HepG2 (cell line): Measurements from ENCODE around the gene C1QTNF1. TPM values are rescaled to one million over a fixed set of nuclear protein-coding genes. Genes with fewer than 3 reads are reported as not detected.

Experiments used
- ATAC-seq: fragments of 200-7000 bp; cut with Tn5 transposase; 3 replicates; pipeline ENCODE4 v1.9.1; 2020; ENCODE audit warnings: mild to moderate bottlenecking, moderate library complexity
- BruUV-seq: library from RNA; stranded (reverse); fragments of 400-500 nt; replicated peaks from 2 replicates; lab custom pipeline; 2021; lab: Mats Ljungman, UMichigan
- CTCF ChIA-PET: fragments of 300-600 bp; formaldehyde crosslinking; extraction: SDS; loops from one replicate; lab custom pipeline; 2021; ENCODE audit warnings: low total read pairs, inconsistent platforms, low intra/inter-chr PET ratio; lab: Yijun Ruan, JAX
- POLR2A ChIA-PET: fragments of 350-600 bp; sonication (Branson Sonifier 250); formaldehyde crosslinking; loops from one replicate; lab custom pipeline; 2020; ENCODE audit warnings: antibody characterized with exemption, inconsistent platforms; lab: Yijun Ruan, JAX
- DNase-seq: peaks from one replicate; pipeline ENCODE4 v3.0.0-alpha.2; 2015; ENCODE audit warnings: low spot score
- FAIRE-seq: peaks from 3 replicates; lab custom pipeline; 2011; peaks lifted over from hg19 to GRCh38; lab: Jason Lieb, UNC
- H2AFZ ChIP-seq: one replicate; pipeline ENCODE4 v1.6.1; 2011; ENCODE audit warnings: low read length, inconsistent platforms
- H3K27ac ChIP-seq: fragments of 300-600 bp; 3 replicates; pipeline ENCODE4 v1.8.0; 2011; ENCODE audit warnings: mixed run types, mild to moderate bottlenecking, mixed read lengths, low read length, inconsistent platforms; ENCODE audit not compliant: insufficient read depth; ENCODE audit errors: extremely low read length
- H3K27me3 ChIP-seq, 2 experiments: fragments of 200-600 bp in 1 of 2; 2 replicates in 1 of 2; 3 replicates in 1 of 2; pipeline versions ENCODE4 v1.6.0 to v1.8.0; 2011; ENCODE audit warnings: low read length in 2 of 2, mild to moderate bottlenecking in 2 of 2, moderate library complexity in 2 of 2, inconsistent platforms in 1 of 2; ENCODE audit not compliant: insufficient read depth in 2 of 2, control insufficient read depth in 1 of 2
- H3K36me3 ChIP-seq, 2 experiments: fragments of 200-600 bp in 1 of 2; replicated peaks in 1 of 2; 2 replicates in 1 of 2; 3 replicates in 1 of 2; pipeline versions ENCODE4 v1.5.1 to v1.8.0; 2011; ENCODE audit warnings: low read length in 2 of 2, inconsistent platforms in 1 of 2; ENCODE audit not compliant: insufficient read depth in 2 of 2, control insufficient read depth in 1 of 2
- H3K4me1 ChIP-seq: 2 replicates; pipeline ENCODE4 v1.5.1; 2012; ENCODE audit warnings: low read length, inconsistent platforms; ENCODE audit not compliant: insufficient read depth
- H3K4me2 ChIP-seq: 2 replicates; pipeline ENCODE4 v1.6.0; 2011; ENCODE audit warnings: low read depth, low read length, inconsistent platforms
- H3K4me3 ChIP-seq, 3 experiments: fragments of 200-600 bp in 1 of 3; sonication (generic), shearing (Covaris generic) in 1 of 3; replicated peaks in 1 of 3; 2 replicates each; pipeline ENCODE4 v1.5.1; 2011 to 2016; ENCODE audit warnings: low read length in 3 of 3, inconsistent platforms in 2 of 3, low read depth in 2 of 3, mild to moderate bottlenecking in 2 of 3, control low read depth in 1 of 3, mixed read lengths in 1 of 3; ENCODE audit not compliant: insufficient read depth in 1 of 3
- H3K79me2 ChIP-seq: one replicate; pipeline ENCODE4 v1.6.1; 2011; ENCODE audit warnings: low read length, inconsistent platforms; ENCODE audit not compliant: insufficient read depth
- H3K9ac ChIP-seq: 2 replicates; pipeline ENCODE4 v1.6.0; 2011; ENCODE audit warnings: mild to moderate bottlenecking, low read depth, low read length, inconsistent platforms; ENCODE audit not compliant: insufficient read depth
- H3K9me3 ChIP-seq: 2 replicates; pipeline ENCODE4 v1.5.1; 2012; ENCODE audit warnings: mild to moderate bottlenecking, low read length
- H4K20me1 ChIP-seq: 2 replicates; pipeline ENCODE4 v1.6.0; 2011; ENCODE audit warnings: inconsistent platforms, mild to moderate bottlenecking, low read length, moderate library complexity; ENCODE audit not compliant: insufficient read depth
- AKAP8 ChIP-seq: sonication (generic); formaldehyde crosslinking; IDR thresholded peaks from 2 replicates; pipeline ENCODE4 v1.5.1; 2020; ENCODE audit warnings: mild to moderate bottlenecking, missing genetic modification reagents
- HNF4G ChIP-seq, 2 experiments: sonication (generic) in 1 of 2; formaldehyde crosslinking in 1 of 2; IDR thresholded peaks; 2 replicates each; pipeline versions ENCODE4 v1.4.0 to v1.6.1; 2011 to 2020; ENCODE audit warnings: borderline replicate concordance in 2 of 2, low read depth in 2 of 2, mild to moderate bottlenecking in 2 of 2, low read length in 1 of 2, missing genetic modification reagents in 1 of 2, moderate library complexity in 1 of 2
- MBNL3 ChIP-seq: fragments of 250-450 bp; sonication (Bioruptor Pico); conservative IDR thresholded peaks from 2 replicates; pipeline ENCODE4 v1.8.0; 2022; ENCODE audit warnings: mild to moderate bottlenecking, inconsistent platforms
- RFX1 ChIP-seq: fragments of 450-650 bp; IDR thresholded peaks from 2 replicates; pipeline ENCODE4 v1.6.1; 2017
- SNRNP70 ChIP-seq: fragments of 200-400 bp; formaldehyde crosslinking; IDR thresholded peaks from 2 replicates; pipeline ENCODE4 v1.6.1; 2017; ENCODE audit warnings: mild to moderate bottlenecking, low read depth, low read length, moderate library complexity
- TOPORS ChIP-seq: sonication (generic); formaldehyde crosslinking; IDR thresholded peaks from 2 replicates; pipeline ENCODE4 v1.8.0; 2023; ENCODE audit warnings: mild to moderate bottlenecking, missing genetic modification reagents
- ZNF781 ChIP-seq: sonication (generic); formaldehyde crosslinking; IDR thresholded peaks from 2 replicates; pipeline ENCODE4 v1.5.1; 2020; ENCODE audit warnings: borderline replicate concordance, mild to moderate bottlenecking, missing genetic modification reagents; ENCODE audit errors: not compliant biosample characterization
- WGBS: methylation state at CpG from one replicate; pipeline ENCODE4 v1.1.6; 2017; ENCODE audit warnings: low lambda C conversion rate; 5-methylcytosine and 5-hydroxymethylcytosine counted together
- in situ Hi-C: cut with HindIII; loops from 2 replicates; pipeline ENCODE4 v1.10.0; 2017; ENCODE audit warnings: low pct_unique_long_range_greater_than_20kb; ENCODE audit not compliant: extremely low pct_ligation_motif_present
- intact Hi-C: fragments of 100-400 bp; cut with micrococcal nuclease; formaldehyde crosslinking; loops from one replicate; pipeline ENCODE4 v1.10.0; 2022; ENCODE audit not compliant: unreplicated experiment
- polyA plus RNA-seq, 8 experiments: library from polyadenylated mRNA; depleted of rRNA in 3 of 8; stranded (reverse) in 7 of 8; unstranded in 1 of 8; fragments of >200 nt; fragmentation: Illumina TruSeq in 4 of 8; extraction: Trizol in 4 of 8; gene quantifications; 2 replicates each; pipeline versions ENCODE4 v1.2.1 to v1.2.3, GENCODE V29; 2011 to 2016; ENCODE audit warnings: low read depth in 4 of 8, missing spikeins in 1 of 8, mixed read lengths in 1 of 8; ENCODE audit not compliant: insufficient read depth in 1 of 8
- total RNA-seq, 5 experiments: library from RNA; depleted of rRNA; stranded (reverse); fragments of >200 nt; fragmentation: Illumina TruSeq; extraction: Trizol; gene quantifications; 2 replicates each; pipeline ENCODE4 v1.2.3, GENCODE V29; 2016; ENCODE audit warnings: low read depth in 1 of 5

Gene C1QTNF1
- total and polyA plus RNA-seq, 2 of the 13 experiments (the other 11 are each of a cell fraction or from before 2014, with no cell fraction given) = 0.18 to 0.86 TPM

DNA sequence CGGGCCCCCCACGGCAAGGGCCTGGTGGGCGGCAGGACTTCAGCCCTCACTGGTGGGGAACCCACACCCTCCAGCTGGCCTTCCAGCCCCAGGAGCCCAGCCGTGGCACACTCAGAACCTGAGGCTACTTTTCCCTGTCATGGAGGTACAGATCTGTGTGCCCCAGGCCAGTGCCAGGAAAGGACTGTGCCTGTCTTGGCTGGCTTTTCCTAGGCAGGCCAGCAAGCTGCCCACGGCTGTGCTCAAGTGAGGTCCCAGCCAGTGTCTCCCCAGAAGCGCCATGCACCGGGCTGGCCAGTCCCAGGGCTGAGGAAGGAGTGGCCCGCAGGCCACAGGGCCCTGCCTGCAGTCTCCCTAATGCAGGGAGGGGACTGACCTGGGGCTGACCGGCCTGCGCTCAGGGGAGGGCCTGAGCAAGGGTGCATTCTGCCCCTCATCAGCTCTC lies 67.3 kb downstream of the C1QTNF1 start:
- ATAC-seq (0 out of 3 replicates have a peak, but pooled peaks have one; percentile 1), FAIRE-seq (no peak), DNase-seq (no peak)
- no TSS peak for BruUV-seq
- no peak overlapping the region for H3K9ac ChIP-seq
- intact Hi-C loops (no loop called here), in situ Hi-C loops (no loop called here)
- H3K4me1 ChIP-seq = no peaks in the 10 kb centered on the region
- H3K27ac ChIP-seq = no peak overlapping the region
- H3K27me3 ChIP-seq = peaks cover 27 to 57% of the 10 kb centered on the region in 2 experiments
- H3K9me3 ChIP-seq = no peaks in the 10 kb centered on the region
- no peak overlapping the region for H3K4me3 ChIP-seq
- TF ChIP-seq AKAP8 (CRISPR knock-in tag) (0 out of 2 replicates have a peak, but pooled peaks have one; percentile 10), TOPORS (no peak), HNF4G (IDR thresholded peaks at IDR 0.05; ENCODE audit: borderline replicate concordance, low read depth, low read length) (no peak), HNF4G (CRISPR knock-in tag; IDR thresholded peaks at IDR 0.05; ENCODE audit: borderline replicate concordance, low read depth) (no peak), MBNL3 (no peak), SNRNP70 (no peak)
- POLR2A ChIA-PET = no interaction called here
- 27% methylated on average over 2 of the region's 10 CpGs for WGBS
- CTCF ChIA-PET = no interaction called here
- H2AFZ ChIP-seq = no peak overlapping the region
- peaks cover 0 to 2% of the 10 kb centered on the region in 2 experiments; a peak in 2 of 5 replicates for H3K36me3 ChIP-seq
- peaks cover 11% of the 10 kb centered on the region; the same call in 1 of the 2 replicates for H4K20me1 ChIP-seq
- no peak overlapping the region for H3K4me2 ChIP-seq
- no peaks in the 10 kb centered on the region for H3K79me2 ChIP-seq

DNA sequence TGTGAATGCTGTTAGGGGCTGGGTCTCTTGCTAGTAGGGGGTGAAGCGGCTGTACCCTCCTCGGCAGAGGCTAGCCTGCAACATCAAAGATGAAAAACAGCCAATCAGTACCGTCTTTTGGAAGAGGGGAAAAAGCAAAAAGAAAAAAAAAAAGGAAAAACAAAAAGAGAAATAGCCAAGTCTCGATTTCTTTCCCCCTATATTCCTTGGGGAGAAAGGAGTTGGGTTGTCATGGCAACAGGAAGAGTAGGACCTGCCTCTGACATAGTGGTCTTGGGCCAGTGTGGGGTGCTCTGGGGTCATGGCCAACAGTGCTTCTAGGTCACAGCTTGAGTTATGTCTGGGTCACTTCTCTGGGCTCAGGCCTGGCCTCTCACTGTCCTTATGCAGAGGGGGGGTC lies 68.6 kb downstream of the C1QTNF1 start:
- H2AFZ ChIP-seq = no peak overlapping the region
- H4K20me1 ChIP-seq = peaks cover 7% of the 10 kb centered on the region; the same call in 1 of the 2 replicates
- WGBS = 14% methylated on average over 4 of the region's 4 CpGs
- POLR2A ChIA-PET = no interaction called here
- H3K9ac ChIP-seq = no peak overlapping the region
- no peak overlapping the region for H3K27ac ChIP-seq
- peaks cover 31 to 68% of the 10 kb centered on the region in 2 experiments for H3K27me3 ChIP-seq
- no peaks in the 10 kb centered on the region for H3K9me3 ChIP-seq
- H3K36me3 ChIP-seq = no peaks in the 10 kb centered on the region
- no peak overlapping the region for H3K4me2 ChIP-seq
- H3K4me3 ChIP-seq = no peak overlapping the region
- no peaks in the 10 kb centered on the region for H3K4me1 ChIP-seq
- no peaks in the 10 kb centered on the region for H3K79me2 ChIP-seq
- in situ Hi-C loops = no loop called here
- TF ChIP-seq ZNF781 (CRISPR knock-in tag) (no peak), RFX1 (peak; percentile 50)
- no peak for DNase-seq
- ATAC-seq = no peak
- CTCF ChIA-PET = no interaction called here
- no peak for FAIRE-seq
- BruUV-seq = no TSS peak
- intact Hi-C loops = no loop called here
